Measurements from ENCODE around the gene TMEM144.

DNA sequence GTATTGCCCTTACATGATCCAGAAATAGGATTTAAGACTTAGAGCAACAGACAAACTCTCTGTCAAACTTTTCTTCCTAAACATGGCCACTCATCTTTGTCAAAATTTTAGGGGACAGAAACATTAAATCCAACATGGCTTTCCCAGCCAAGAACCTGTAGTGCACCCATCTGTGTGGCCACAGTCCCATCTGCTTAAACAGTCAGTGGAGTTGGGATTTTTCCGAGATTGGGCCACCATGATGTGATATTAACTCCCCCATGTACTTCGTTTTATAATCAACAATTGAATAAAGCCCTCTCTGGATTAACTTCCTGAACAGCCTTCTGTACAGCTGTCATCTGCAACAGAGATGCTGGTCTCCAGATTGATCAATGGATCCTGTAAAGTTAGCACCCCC lies 28.9 kb downstream of the TMEM144 start:
- TF ChIP-seq POLR2A (IDR thresholded peaks at IDR 0.05): no peak
- TF ChIP-seq, protein P1, sequence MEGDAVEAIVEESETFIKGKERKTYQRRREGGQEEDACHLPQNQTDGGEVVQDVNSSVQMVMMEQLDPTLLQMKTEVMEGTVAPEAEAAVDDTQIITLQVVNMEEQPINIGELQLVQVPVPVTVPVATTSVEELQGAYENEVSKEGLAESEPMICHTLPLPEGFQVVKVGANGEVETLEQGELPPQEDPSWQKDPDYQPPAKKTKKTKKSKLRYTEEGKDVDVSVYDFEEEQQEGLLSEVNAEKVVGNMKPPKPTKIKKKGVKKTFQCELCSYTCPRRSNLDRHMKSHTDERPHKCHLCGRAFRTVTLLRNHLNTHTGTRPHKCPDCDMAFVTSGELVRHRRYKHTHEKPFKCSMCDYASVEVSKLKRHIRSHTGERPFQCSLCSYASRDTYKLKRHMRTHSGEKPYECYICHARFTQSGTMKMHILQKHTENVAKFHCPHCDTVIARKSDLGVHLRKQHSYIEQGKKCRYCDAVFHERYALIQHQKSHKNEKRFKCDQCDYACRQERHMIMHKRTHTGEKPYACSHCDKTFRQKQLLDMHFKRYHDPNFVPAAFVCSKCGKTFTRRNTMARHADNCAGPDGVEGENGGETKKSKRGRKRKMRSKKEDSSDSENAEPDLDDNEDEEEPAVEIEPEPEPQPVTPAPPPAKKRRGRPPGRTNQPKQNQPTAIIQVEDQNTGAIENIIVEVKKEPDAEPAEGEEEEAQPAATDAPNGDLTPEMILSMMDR (IDR thresholded peaks at IDR 0.05): no peak

Measured in heart left ventricle (tissue), 13 donors.